NCI-H1694 treated with DMSO at 0.1 percent for 48 hours (cell line): ENCODE results near the gene CA14.
"Not testable (repeated sequence)": the region's sequence is repeated elsewhere in the genome, so short reads cannot be mapped to it uniquely, and the experiment has no call there.

ENCODE experiments used
- DNase-seq: peaks from one replicate; lab custom pipeline; 2025; lab: John Stamatoyannopoulos, UW

Gene CA14

GRCh38 chr1:150257624-150258585 is at the start of gene CA14:
Gene CA14, plus strand, starts transcription at chr1:150257774. Its CDS starts 355 bp downstream, at chr1:150258129.
- DNase-seq, result no peak

GRCh38 chr1:150208460-150208859 is 49.1 kb upstream of the CA14 start:
- not testable (repeated sequence) for DNase-seq

- DNase-seq, result peak; percentile 77
These were observed 47.5 kb upstream of the CA14 start for GRCh38 chr1:150210091-150210490.

- peak; percentile 84 for DNase-seq
These were observed 46.9 kb upstream of the CA14 start for GRCh38 chr1:150210706-150211105.

- DNase-seq, result no peak
These were observed 45.5 kb upstream of the CA14 start for GRCh38 chr1:150212070-150212469.

GRCh38 chr1:150213170-150214098 is 44.1 kb upstream of the CA14 start:
- no peak for DNase-seq

- DNase-seq, result not testable (repeated sequence)
These were observed 43.3 kb upstream of the CA14 start for GRCh38 chr1:150214099-150214756.

GRCh38 chr1:150215855-150216254 is 41.7 kb upstream of the CA14 start:
- not testable (repeated sequence) for DNase-seq

GRCh38 chr1:150221552-150221951 is 36.0 kb upstream of the CA14 start:
- peak; percentile 31 for DNase-seq

- no peak for DNase-seq
These were observed 32.6 kb upstream of the CA14 start for GRCh38 chr1:150224983-150225382.

- no peak for DNase-seq
These were observed 32.0 kb upstream of the CA14 start for GRCh38 chr1:150225546-150225945.

- DNase-seq, result no peak
These were observed 31.1 kb upstream of the CA14 start for GRCh38 chr1:150226486-150226885.

- no peak for DNase-seq
These were observed 30.3 kb upstream of the CA14 start for GRCh38 chr1:150227228-150227627.

GRCh38 chr1:150228246-150228645 is 29.3 kb upstream of the CA14 start:
- DNase-seq, result not testable (repeated sequence)

- DNase-seq, result not testable (repeated sequence)
These were observed 24.7 kb upstream of the CA14 start for GRCh38 chr1:150232921-150233320.

- no peak for DNase-seq
These were observed 23.9 kb upstream of the CA14 start for GRCh38 chr1:150233359-150234308.

GRCh38 chr1:150234309-150234565 is 23.3 kb upstream of the CA14 start:
- no peak for DNase-seq

GRCh38 chr1:150234566-150235293 is 22.8 kb upstream of the CA14 start:
- DNase-seq, result peak; percentile 74

- no peak for DNase-seq
These were observed 22.2 kb upstream of the CA14 start for GRCh38 chr1:150235294-150235851.
